ENCODE data around the gene CD2. TPM values are rescaled to one million over a fixed set of nuclear protein-coding genes. Genes with fewer than 3 reads are reported as not detected.

The CD2 gene
- total and polyA plus RNA-seq, 2 of the 8 experiments (the other 6 are each of a cell fraction or from before 2014, with no cell fraction given) = not detected

DNA sequence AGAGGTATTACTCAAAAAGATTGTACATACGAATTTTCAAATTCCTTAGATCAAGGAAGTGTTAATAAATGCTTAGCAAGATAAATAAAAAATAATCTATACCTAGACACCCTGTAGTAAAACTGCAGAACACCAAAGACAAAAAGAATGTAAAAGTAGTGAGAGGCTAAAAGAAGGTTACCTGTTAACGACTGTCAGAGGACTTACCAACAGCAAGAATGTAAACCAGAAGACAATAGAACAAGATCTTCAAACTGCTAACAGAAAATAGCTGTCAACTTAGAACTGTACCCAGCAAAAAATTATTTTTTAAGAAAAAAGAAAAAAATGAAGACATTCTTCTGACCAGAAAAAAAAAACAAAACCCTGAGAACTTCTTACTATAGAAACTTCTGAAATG is 51.2 kb downstream of the CD2 start (continued):
- TF ChIP-seq, protein P1, sequence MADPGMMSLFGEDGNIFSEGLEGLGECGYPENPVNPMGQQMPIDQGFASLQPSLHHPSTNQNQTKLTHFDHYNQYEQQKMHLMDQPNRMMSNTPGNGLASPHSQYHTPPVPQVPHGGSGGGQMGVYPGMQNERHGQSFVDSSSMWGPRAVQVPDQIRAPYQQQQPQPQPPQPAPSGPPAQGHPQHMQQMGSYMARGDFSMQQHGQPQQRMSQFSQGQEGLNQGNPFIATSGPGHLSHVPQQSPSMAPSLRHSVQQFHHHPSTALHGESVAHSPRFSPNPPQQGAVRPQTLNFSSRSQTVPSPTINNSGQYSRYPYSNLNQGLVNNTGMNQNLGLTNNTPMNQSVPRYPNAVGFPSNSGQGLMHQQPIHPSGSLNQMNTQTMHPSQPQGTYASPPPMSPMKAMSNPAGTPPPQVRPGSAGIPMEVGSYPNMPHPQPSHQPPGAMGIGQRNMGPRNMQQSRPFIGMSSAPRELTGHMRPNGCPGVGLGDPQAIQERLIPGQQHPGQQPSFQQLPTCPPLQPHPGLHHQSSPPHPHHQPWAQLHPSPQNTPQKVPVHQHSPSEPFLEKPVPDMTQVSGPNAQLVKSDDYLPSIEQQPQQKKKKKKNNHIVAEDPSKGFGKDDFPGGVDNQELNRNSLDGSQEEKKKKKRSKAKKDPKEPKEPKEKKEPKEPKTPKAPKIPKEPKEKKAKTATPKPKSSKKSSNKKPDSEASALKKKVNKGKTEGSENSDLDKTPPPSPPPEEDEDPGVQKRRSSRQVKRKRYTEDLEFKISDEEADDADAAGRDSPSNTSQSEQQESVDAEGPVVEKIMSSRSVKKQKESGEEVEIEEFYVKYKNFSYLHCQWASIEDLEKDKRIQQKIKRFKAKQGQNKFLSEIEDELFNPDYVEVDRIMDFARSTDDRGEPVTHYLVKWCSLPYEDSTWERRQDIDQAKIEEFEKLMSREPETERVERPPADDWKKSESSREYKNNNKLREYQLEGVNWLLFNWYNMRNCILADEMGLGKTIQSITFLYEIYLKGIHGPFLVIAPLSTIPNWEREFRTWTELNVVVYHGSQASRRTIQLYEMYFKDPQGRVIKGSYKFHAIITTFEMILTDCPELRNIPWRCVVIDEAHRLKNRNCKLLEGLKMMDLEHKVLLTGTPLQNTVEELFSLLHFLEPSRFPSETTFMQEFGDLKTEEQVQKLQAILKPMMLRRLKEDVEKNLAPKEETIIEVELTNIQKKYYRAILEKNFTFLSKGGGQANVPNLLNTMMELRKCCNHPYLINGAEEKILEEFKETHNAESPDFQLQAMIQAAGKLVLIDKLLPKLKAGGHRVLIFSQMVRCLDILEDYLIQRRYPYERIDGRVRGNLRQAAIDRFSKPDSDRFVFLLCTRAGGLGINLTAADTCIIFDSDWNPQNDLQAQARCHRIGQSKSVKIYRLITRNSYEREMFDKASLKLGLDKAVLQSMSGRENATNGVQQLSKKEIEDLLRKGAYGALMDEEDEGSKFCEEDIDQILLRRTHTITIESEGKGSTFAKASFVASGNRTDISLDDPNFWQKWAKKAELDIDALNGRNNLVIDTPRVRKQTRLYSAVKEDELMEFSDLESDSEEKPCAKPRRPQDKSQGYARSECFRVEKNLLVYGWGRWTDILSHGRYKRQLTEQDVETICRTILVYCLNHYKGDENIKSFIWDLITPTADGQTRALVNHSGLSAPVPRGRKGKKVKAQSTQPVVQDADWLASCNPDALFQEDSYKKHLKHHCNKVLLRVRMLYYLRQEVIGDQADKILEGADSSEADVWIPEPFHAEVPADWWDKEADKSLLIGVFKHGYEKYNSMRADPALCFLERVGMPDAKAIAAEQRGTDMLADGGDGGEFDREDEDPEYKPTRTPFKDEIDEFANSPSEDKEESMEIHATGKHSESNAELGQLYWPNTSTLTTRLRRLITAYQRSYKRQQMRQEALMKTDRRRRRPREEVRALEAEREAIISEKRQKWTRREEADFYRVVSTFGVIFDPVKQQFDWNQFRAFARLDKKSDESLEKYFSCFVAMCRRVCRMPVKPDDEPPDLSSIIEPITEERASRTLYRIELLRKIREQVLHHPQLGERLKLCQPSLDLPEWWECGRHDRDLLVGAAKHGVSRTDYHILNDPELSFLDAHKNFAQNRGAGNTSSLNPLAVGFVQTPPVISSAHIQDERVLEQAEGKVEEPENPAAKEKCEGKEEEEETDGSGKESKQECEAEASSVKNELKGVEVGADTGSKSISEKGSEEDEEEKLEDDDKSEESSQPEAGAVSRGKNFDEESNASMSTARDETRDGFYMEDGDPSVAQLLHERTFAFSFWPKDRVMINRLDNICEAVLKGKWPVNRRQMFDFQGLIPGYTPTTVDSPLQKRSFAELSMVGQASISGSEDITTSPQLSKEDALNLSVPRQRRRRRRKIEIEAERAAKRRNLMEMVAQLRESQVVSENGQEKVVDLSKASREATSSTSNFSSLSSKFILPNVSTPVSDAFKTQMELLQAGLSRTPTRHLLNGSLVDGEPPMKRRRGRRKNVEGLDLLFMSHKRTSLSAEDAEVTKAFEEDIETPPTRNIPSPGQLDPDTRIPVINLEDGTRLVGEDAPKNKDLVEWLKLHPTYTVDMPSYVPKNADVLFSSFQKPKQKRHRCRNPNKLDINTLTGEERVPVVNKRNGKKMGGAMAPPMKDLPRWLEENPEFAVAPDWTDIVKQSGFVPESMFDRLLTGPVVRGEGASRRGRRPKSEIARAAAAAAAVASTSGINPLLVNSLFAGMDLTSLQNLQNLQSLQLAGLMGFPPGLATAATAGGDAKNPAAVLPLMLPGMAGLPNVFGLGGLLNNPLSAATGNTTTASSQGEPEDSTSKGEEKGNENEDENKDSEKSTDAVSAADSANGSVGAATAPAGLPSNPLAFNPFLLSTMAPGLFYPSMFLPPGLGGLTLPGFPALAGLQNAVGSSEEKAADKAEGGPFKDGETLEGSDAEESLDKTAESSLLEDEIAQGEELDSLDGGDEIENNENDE (IDR thresholded peaks at IDR 0.05; ENCODE audit: insufficient replicate concordance, low read length) = no peak
- TF ChIP-seq, protein P2, sequence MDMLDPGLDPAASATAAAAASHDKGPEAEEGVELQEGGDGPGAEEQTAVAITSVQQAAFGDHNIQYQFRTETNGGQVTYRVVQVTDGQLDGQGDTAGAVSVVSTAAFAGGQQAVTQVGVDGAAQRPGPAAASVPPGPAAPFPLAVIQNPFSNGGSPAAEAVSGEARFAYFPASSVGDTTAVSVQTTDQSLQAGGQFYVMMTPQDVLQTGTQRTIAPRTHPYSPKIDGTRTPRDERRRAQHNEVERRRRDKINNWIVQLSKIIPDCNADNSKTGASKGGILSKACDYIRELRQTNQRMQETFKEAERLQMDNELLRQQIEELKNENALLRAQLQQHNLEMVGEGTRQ (IDR thresholded peaks at IDR 0.05; ENCODE audit: low read length) = no peak
- TF ChIP-seq CEBPB (IDR thresholded peaks at IDR 0.05; ENCODE audit: low read depth, low read length) (no peak), SIN3A (conservative IDR thresholded peaks at IDR 0.05 in 1 of 2, IDR thresholded peaks at IDR 0.05 in 1 of 2; ENCODE audit: low read depth in 1 of 2, low read length in 2 of 2) (no peak)

Data from H1 (cell line).